ENCODE results near the gene BEGAIN.

GRCh38 chr14:100587763-100588411 lies 670 bp upstream of the BEGAIN start:
- TF ChIP-seq, protein P1, sequence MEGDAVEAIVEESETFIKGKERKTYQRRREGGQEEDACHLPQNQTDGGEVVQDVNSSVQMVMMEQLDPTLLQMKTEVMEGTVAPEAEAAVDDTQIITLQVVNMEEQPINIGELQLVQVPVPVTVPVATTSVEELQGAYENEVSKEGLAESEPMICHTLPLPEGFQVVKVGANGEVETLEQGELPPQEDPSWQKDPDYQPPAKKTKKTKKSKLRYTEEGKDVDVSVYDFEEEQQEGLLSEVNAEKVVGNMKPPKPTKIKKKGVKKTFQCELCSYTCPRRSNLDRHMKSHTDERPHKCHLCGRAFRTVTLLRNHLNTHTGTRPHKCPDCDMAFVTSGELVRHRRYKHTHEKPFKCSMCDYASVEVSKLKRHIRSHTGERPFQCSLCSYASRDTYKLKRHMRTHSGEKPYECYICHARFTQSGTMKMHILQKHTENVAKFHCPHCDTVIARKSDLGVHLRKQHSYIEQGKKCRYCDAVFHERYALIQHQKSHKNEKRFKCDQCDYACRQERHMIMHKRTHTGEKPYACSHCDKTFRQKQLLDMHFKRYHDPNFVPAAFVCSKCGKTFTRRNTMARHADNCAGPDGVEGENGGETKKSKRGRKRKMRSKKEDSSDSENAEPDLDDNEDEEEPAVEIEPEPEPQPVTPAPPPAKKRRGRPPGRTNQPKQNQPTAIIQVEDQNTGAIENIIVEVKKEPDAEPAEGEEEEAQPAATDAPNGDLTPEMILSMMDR (IDR thresholded peaks at IDR 0.05) = no peak
- no peak for TF ChIP-seq EP300 (IDR thresholded peaks at IDR 0.05)

Data from ovary (tissue), 3 donors.